ENCODE measurements around the gene POU4F1. TPM values are rescaled to one million over a fixed set of nuclear protein-coding genes. Genes with fewer than 3 reads are reported as not detected.
A peak's percentile ranks its signal among the peaks of the same experiment; 100 is the strongest.

Gene POU4F1
- total RNA-seq, 4 donors from 2014 or later: not detected

DNA sequence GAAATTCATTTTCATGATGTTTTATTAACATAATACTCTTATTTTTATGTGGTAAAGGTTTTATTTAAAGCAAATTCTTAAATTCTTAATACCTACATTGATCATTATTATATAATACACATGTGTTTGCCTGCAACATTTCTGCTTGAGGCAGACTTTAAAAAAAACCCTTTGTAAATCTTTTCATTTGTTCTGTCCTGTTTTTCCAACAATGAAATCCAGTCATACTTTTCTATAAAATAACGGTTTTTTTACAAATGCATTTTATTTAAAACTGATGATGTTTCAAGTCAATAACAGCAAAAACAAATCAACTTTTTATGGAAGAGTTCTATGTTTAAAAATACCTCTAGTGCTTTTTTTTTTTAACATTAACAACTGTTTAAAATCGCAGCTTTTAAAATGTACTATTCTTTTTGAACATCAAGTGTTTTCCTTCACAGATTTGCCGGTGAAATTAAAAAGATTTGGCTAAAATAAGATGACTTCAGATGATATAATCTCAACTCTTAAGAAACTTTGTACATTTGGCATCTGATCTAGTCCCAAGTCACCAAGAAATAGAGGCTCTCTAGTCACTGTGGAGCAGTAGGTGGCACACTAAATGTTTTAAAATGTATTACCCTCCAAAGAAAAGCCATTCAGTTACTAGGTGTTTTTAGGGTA, 5.1 kb downstream of the POU4F1 start:
- DNase-seq (ENCODE audit: low spot score in 2 of 2): no peak
- TF ChIP-seq EP300 (IDR thresholded peaks at IDR 0.05): no peak
- TF ChIP-seq, protein P1, sequence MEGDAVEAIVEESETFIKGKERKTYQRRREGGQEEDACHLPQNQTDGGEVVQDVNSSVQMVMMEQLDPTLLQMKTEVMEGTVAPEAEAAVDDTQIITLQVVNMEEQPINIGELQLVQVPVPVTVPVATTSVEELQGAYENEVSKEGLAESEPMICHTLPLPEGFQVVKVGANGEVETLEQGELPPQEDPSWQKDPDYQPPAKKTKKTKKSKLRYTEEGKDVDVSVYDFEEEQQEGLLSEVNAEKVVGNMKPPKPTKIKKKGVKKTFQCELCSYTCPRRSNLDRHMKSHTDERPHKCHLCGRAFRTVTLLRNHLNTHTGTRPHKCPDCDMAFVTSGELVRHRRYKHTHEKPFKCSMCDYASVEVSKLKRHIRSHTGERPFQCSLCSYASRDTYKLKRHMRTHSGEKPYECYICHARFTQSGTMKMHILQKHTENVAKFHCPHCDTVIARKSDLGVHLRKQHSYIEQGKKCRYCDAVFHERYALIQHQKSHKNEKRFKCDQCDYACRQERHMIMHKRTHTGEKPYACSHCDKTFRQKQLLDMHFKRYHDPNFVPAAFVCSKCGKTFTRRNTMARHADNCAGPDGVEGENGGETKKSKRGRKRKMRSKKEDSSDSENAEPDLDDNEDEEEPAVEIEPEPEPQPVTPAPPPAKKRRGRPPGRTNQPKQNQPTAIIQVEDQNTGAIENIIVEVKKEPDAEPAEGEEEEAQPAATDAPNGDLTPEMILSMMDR (IDR thresholded peaks at IDR 0.05): no peak
- no peak for TF ChIP-seq POLR2A (IDR thresholded peaks at IDR 0.05)
- Histone ChIP-seq H3K9me3 (no peaks in the 10 kb centered on the region), H3K36me3 (no peaks in the 10 kb centered on the region), H3K27me3 (peaks cover 22 to 96% of the 10 kb centered on the region in 2 donors), H3K4me3 (no peak overlapping the region), H3K27ac (no peak overlapping the region), H3K4me1 (peaks cover 0 to 55% (median 13%) of the 10 kb centered on the region in 4 donors)
- 15 to 19% methylated on average over 3 of the region's 3 CpGs for WGBS, 2 donors

DNA sequence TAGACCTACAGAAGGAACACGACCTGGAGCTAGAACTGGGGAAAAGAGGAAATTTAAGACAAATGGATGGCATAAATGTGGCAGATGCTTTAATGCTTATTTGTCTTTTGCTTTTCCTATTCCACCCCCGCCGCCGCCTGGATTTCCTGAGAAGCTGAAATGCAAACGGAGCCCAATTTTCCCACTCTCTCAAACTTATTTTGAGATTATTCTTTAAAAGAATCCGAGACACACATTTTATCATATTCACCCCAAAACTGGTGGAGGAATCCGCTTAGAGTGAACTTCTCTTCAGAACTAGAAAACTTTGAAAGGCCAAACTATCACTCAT, 5.8 kb downstream of the POU4F1 start:
- WGBS, 2 donors: 18 to 19% methylated on average over 7 of the region's 7 CpGs
- Histone ChIP-seq H3K36me3 (no peaks in the 10 kb centered on the region), H3K27me3 (peaks cover 22 to 96% of the 10 kb centered on the region in 2 donors), H3K4me1 (peaks cover 0 to 48% (median 10%) of the 10 kb centered on the region in 4 donors), H3K4me3 (no peak overlapping the region), H3K9me3 (no peaks in the 10 kb centered on the region), H3K27ac (no peak overlapping the region)
- no peak for DNase-seq (ENCODE audit: low spot score in 2 of 2)
- no peak for TF ChIP-seq POLR2A (IDR thresholded peaks at IDR 0.05)
- TF ChIP-seq EP300 (IDR thresholded peaks at IDR 0.05): no peak
- TF ChIP-seq, protein P1 (IDR thresholded peaks at IDR 0.05): no peak

DNA sequence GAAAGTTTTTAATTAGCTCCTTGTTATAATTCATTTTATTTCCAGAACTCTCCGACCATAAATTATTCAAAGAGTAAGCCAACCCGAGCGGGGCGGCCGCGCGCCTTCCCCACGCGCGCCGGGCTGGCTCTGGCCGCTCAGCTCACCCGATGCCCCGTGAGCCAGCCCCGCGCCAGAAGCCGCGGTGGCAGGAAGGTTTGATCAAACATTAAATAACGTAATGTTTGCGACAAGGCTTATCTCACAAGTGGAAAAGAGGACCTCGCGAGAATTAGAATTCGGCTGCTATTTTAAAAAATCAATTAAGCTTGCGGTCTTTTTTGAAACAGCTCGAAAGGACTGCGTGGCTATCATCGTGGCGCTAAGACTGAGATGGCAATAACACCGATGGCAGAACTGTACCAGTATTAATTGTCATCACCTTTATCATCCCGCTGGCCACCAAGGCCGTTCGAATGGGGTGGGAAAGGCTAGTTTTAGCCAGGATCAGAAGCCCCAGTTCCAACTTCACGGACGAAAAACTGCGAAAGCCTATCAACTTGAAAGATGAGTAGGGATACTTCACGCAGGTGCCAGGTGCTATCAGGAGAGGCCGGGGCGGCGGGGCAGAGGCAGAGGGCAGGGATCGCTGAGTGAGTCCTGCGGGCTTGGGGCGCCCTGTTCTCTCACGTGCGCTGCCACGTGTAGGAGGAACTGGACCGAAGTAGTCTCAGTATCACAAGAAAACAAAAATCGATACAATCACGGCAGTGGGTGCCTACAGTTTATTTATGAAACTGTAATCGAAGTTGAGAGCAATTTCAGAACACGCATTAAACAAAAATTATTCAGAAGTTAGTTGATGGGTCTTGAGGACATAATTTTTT, 6.4 kb downstream of the POU4F1 start:
- Histone ChIP-seq H3K27ac (no peak overlapping the region), H3K4me3 (peak overlapping the region in 1 of 4 donors; percentile 33), H3K36me3 (no peaks in the 10 kb centered on the region), H3K27me3 (peaks cover 22 to 97% of the 10 kb centered on the region in 2 donors), H3K9me3 (no peaks in the 10 kb centered on the region), H3K4me1 (peaks cover 0 to 44% (median 8%) of the 10 kb centered on the region in 4 donors)
- WGBS, 2 donors: 8 to 10% methylated on average over 50 of the region's 50 CpGs
- no peak for DNase-seq (ENCODE audit: low spot score in 2 of 2)
- TF ChIP-seq POLR2A (IDR thresholded peaks at IDR 0.05): no peak
- TF ChIP-seq EP300 (IDR thresholded peaks at IDR 0.05): peak in 1 of 2 donors; percentile 20
- TF ChIP-seq, protein P1 (IDR thresholded peaks at IDR 0.05): no peak

DNA sequence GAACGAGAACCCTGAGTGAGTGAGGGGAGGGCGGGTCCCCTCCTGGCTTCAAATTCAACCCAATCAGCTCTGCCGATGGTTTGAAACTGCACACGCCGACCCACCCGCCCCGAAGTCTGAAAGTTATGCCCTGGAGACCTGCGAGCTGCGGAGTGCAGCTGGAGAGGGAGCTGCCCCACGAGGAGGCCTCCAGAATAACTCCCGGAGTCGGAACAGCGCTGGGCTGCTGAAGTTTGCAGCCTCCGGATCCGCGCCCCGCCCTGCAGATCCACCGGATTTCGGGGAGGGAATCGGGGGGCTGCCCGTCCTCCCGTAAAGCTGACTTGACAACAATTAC, 7.0 kb downstream of the POU4F1 start:
- no peaks in the 10 kb centered on the region for H3K36me3 ChIP-seq
- H3K27me3 ChIP-seq: peaks cover 20 to 100% of the 10 kb centered on the region in 2 donors
- H3K9me3 ChIP-seq: no peaks in the 10 kb centered on the region
- WGBS, 2 donors: 6% methylated on average over 16 to 22 of the region's 22 CpGs
- peaks cover 0 to 40% (median 5%) of the 10 kb centered on the region in 4 donors for H3K4me1 ChIP-seq
- H3K4me3 ChIP-seq: peak overlapping the region in 1 of 4 donors; percentile 33
- TF ChIP-seq POLR2A (IDR thresholded peaks at IDR 0.05): no peak
- TF ChIP-seq EP300 (IDR thresholded peaks at IDR 0.05): no peak
- TF ChIP-seq, protein P1 (IDR thresholded peaks at IDR 0.05): no peak
- DNase-seq (ENCODE audit: low spot score in 2 of 2): no peak
- no peak overlapping the region for H3K27ac ChIP-seq
